GM23248 (cell line): ENCODE data around the gene FBXW11. TPM values are rescaled to one million over a fixed set of nuclear protein-coding genes. Genes with fewer than 3 reads are reported as not detected.

Experiments
- DNase-seq: peaks from one replicate; pipeline ENCODE4 v3.0.0-alpha.2; 2015
- H2AFZ ChIP-seq: fragments of 200-600 bp; sonication (generic); 2 replicates; pipeline ENCODE4 v1.6.1; 2016; ENCODE audit warnings: antibody characterized with exemption
- H3F3A ChIP-seq: fragments of 200-600 bp; sonication (generic); 2 replicates; pipeline ENCODE4 v1.6.1; 2016; ENCODE audit warnings: mild to moderate bottlenecking, antibody characterized with exemption, mixed run types; ENCODE audit not compliant: insufficient read depth
- H3K27ac ChIP-seq: fragments of 200-600 bp; sonication (generic); 2 replicates; pipeline ENCODE4 v1.5.1; 2016; ENCODE audit warnings: mild to moderate bottlenecking
- H3K27me3 ChIP-seq: fragments of 200-600 bp; sonication (generic); replicated peaks from 2 replicates; pipeline ENCODE4 v1.6.1; 2016; ENCODE audit warnings: mild to moderate bottlenecking; ENCODE audit not compliant: insufficient read depth
- H3K36me3 ChIP-seq: fragments of 200-600 bp; sonication (generic); 2 replicates; pipeline ENCODE4 v1.6.1; 2016; ENCODE audit warnings: low read depth, mild to moderate bottlenecking
- H3K4me1 ChIP-seq: fragments of 200-600 bp; sonication (generic); 2 replicates; pipeline ENCODE4 v1.6.1; 2016; ENCODE audit warnings: mild to moderate bottlenecking; ENCODE audit not compliant: insufficient read depth
- H3K4me2 ChIP-seq: fragments of 200-600 bp; sonication (generic); one replicate; pipeline ENCODE4 v1.6.1; 2016; ENCODE audit warnings: mild to moderate bottlenecking; ENCODE audit not compliant: unreplicated experiment
- H3K4me3 ChIP-seq: fragments of 200-600 bp; sonication (generic); 2 replicates; pipeline ENCODE4 v1.5.1; 2016; ENCODE audit warnings: mild to moderate bottlenecking
- H3K79me2 ChIP-seq: fragments of 200-600 bp; sonication (generic); 2 replicates; pipeline ENCODE4 v1.6.1; 2016; ENCODE audit warnings: mild to moderate bottlenecking; ENCODE audit not compliant: insufficient read depth
- H3K9ac ChIP-seq: fragments of 200-600 bp; sonication (generic); 2 replicates; pipeline ENCODE4 v1.6.1; 2016; ENCODE audit warnings: mild to moderate bottlenecking
- H3K9me2 ChIP-seq: fragments of 200-600 bp; sonication (generic); 2 replicates; pipeline ENCODE4 v1.6.1; 2016; ENCODE audit warnings: mixed run types, mild to moderate bottlenecking, moderate library complexity; ENCODE audit not compliant: insufficient read depth
- H3K9me3 ChIP-seq: fragments of 200-600 bp; sonication (generic); one replicate; pipeline ENCODE4 v1.6.1; 2017; ENCODE audit warnings: low read depth
- H4K20me1 ChIP-seq: fragments of 200-600 bp; sonication (generic); 2 replicates; pipeline ENCODE4 v1.6.0; 2016; ENCODE audit not compliant: insufficient read depth
- EZH2 ChIP-seq: fragments of 200-600 bp; sonication (generic); IDR thresholded peaks from 2 replicates; pipeline ENCODE4 v1.6.1; 2018; ENCODE audit warnings: antibody characterized with exemption, mild to moderate bottlenecking; ENCODE audit not compliant: insufficient read depth, poor library complexity, severe bottlenecking
- EZH2phosphoT487 ChIP-seq: fragments of 200-600 bp; sonication (generic); IDR thresholded peaks from 2 replicates; pipeline ENCODE4 v1.6.1; 2018; ENCODE audit warnings: antibody characterized with exemption, moderate library complexity, mild to moderate bottlenecking, low read depth; ENCODE audit not compliant: insufficient read depth
- WGBS, 2 experiments: methylation state at CpG; one replicate each; pipeline ENCODE4 v1.1.6; 2015 to 2017; ENCODE audit warnings: low lambda C conversion rate in 2 of 2, low coverage in 1 of 2; ENCODE audit errors: missing lambda C conversion rate in 2 of 2; 5-methylcytosine and 5-hydroxymethylcytosine counted together
- in situ Hi-C: fragments of 300-500 bp; cut with MboI; formaldehyde crosslinking; loops from 2 replicates; pipeline ENCODE4 v1.15.0; 2020
- polyA plus RNA-seq: library from polyadenylated mRNA; unstranded; fragments of >200 nt; fragmentation: Nextera tagmentation; extraction: Ambion mirVana; gene quantifications from 2 replicates; pipeline ENCODE4 v1.2.1, GENCODE V29; 2016
- total RNA-seq: library from RNA; depleted of rRNA; stranded (reverse); fragments of >200 nt; shearing (Covaris generic); gene quantifications from 2 replicates; pipeline ENCODE4 v1.2.3, GENCODE V29; 2014

The FBXW11 gene
- total and polyA plus RNA-seq, 2 experiments from 2014 or later = 30.6 to 78.0 TPM

DNA sequence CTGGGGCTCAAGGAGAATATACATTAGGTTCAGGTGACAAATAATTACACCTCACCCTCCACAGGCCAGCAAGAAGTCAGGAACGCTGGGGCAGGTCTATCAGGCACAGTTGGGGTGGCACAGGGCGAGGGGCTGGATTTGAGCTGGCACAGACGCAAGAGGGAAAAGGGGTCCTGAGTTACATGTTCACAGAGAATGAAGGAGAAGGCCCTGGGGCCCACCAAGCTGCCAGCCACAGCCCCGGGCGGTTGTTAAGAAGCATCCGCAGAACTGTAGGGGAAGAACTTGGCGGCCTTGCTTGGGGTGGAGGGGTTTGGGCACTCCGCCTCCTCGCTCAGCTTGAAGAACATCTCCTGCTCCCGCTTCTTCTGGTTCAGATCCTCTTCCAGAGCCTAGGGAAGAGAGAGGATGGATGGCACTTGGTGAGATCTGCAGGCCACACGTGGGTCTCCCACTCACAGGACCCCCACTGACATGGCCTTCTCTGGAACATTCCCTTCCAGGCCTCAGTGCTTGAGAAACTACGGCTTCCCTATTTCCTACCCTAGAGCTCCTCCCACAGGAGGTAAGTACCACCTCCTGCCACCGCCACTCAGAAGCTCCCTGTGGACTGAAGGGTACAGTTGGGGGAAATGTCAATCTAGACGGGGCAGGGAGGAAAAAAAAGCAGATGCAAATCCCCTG, 38.3 kb upstream of the FBXW11 start:
- no peaks in the 10 kb centered on the region for H3K79me2 ChIP-seq
- 92 to 94% methylated on average over 14 of the region's 14 CpGs for WGBS, 2 experiments
- no peaks in the 10 kb centered on the region for H3K4me1 ChIP-seq
- no peak for DNase-seq
- H3K9me2 ChIP-seq = no peaks in the 10 kb centered on the region
- no peaks in the 10 kb centered on the region for H3F3A ChIP-seq
- peaks cover 6% of the 10 kb centered on the region; the same call in 1 of the 2 replicates for H3K36me3 ChIP-seq
- no peaks in the 10 kb centered on the region for H3K9me3 ChIP-seq
- no peak overlapping the region for H3K4me3 ChIP-seq
- no peaks in the 10 kb centered on the region for H3K27me3 ChIP-seq
- no peak overlapping the region for H3K27ac ChIP-seq
- H4K20me1 ChIP-seq = no peaks in the 10 kb centered on the region
- no peak overlapping the region for H3K9ac ChIP-seq
- in situ Hi-C loops = loop anchor here (25.0 kb wide), 2 partner anchors 407 to 632 kb away; partner anchors contain the start of gene FGF18
- H3K4me2 ChIP-seq = no peak overlapping the region
- no peak overlapping the region for H2AFZ ChIP-seq
- TF ChIP-seq EZH2phosphoT487 (no peak), EZH2 (no peak)

- no peak overlapping the region for H3K27ac ChIP-seq
- H3K4me1 ChIP-seq = no peaks in the 10 kb centered on the region
- no peaks in the 10 kb centered on the region for H3K9me3 ChIP-seq
- no peaks in the 10 kb centered on the region for H3F3A ChIP-seq
- H3K9me2 ChIP-seq = no peaks in the 10 kb centered on the region
- TF ChIP-seq EZH2phosphoT487 (no peak), EZH2 (no peak)
- no peaks in the 10 kb centered on the region for H3K79me2 ChIP-seq
- no peaks in the 10 kb centered on the region; the same call in 1 of the 2 replicates for H3K36me3 ChIP-seq
- no peak overlapping the region for H3K9ac ChIP-seq
- no peaks in the 10 kb centered on the region for H3K27me3 ChIP-seq
- 85 to 90% methylated on average over 13 of the region's 13 CpGs for WGBS, 2 experiments
- in situ Hi-C loops = loop anchor here (25.0 kb wide), 2 partner anchors 407 to 632 kb away; partner anchors contain the start of gene FGF18
- no peak for DNase-seq
- H3K4me2 ChIP-seq = no peak overlapping the region
- H4K20me1 ChIP-seq = no peaks in the 10 kb centered on the region
- no peak overlapping the region for H3K4me3 ChIP-seq
- H2AFZ ChIP-seq = no peak overlapping the region
Measured at GRCh38 chr5:172043865-172044264, 37.4 kb upstream of the FBXW11 start.

- Histone ChIP-seq H3K36me3 (no peaks in the 10 kb centered on the region; the same call in 1 of the 2 replicates), H4K20me1 (no peaks in the 10 kb centered on the region), H3K27ac (no peak overlapping the region), H3K4me2 (no peak overlapping the region), H3K79me2 (no peaks in the 10 kb centered on the region), H3K9me2 (no peaks in the 10 kb centered on the region), H2AFZ (no peak overlapping the region), H3F3A (no peaks in the 10 kb centered on the region), H3K4me1 (no peaks in the 10 kb centered on the region), H3K27me3 (no peaks in the 10 kb centered on the region), H3K9me3 (no peaks in the 10 kb centered on the region), H3K9ac (no peak overlapping the region), H3K4me3 (no peak overlapping the region)
- in situ Hi-C loops = loop anchor here (25.0 kb wide), 2 partner anchors 405 to 630 kb away; partner anchors contain the start of gene FGF18
- WGBS, 2 experiments = 90 to 91% methylated on average over 13 of the region's 13 CpGs
- no peak for DNase-seq
- TF ChIP-seq EZH2 (no peak), EZH2phosphoT487 (no peak)
Measured at GRCh38 chr5:172042183-172042582, 35.7 kb upstream of the FBXW11 start.

DNA sequence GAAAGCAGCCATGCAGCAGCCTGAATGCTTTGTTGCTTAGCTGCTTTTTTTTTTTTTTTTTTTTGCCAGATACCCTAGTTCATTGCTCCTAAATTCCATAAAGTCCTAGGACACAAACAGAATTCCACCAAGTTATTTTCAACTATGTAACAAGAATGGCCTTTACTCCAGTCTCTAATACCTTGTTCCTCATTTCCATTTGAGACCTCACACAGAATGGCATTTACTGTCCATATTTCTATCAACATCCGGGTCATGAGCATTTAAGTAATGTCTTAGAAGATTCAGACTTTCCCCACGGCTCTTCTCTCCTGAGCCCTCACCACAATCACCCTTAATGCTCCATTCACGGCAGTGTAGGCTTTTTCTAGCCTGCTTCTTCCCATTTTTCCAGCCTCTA, 31.7 kb upstream of the FBXW11 start:
- Histone ChIP-seq H3K79me2 (no peaks in the 10 kb centered on the region), H3K4me2 (no peak overlapping the region), H3F3A (no peaks in the 10 kb centered on the region), H3K4me1 (no peaks in the 10 kb centered on the region), H3K27me3 (no peaks in the 10 kb centered on the region), H3K4me3 (no peak overlapping the region), H3K27ac (no peak overlapping the region), H3K36me3 (no peaks in the 10 kb centered on the region), H2AFZ (no peak overlapping the region), H3K9me2 (no peaks in the 10 kb centered on the region), H4K20me1 (no peaks in the 10 kb centered on the region), H3K9me3 (no peaks in the 10 kb centered on the region), H3K9ac (no peak overlapping the region)
- no peak for DNase-seq
- WGBS, 2 experiments = 77 to 81% methylated on average over 3 of the region's 3 CpGs
- TF ChIP-seq EZH2 = no peak
- TF ChIP-seq EZH2phosphoT487 = no peak
- in situ Hi-C loops = loop anchor here (10.0 to 25.0 kb wide), 3 partner anchors 123 to 626 kb away; partner anchors contain the start of gene FGF18
